ENCODE measurements around the gene BPIFB2.

BPIFB2 gene

DNA sequence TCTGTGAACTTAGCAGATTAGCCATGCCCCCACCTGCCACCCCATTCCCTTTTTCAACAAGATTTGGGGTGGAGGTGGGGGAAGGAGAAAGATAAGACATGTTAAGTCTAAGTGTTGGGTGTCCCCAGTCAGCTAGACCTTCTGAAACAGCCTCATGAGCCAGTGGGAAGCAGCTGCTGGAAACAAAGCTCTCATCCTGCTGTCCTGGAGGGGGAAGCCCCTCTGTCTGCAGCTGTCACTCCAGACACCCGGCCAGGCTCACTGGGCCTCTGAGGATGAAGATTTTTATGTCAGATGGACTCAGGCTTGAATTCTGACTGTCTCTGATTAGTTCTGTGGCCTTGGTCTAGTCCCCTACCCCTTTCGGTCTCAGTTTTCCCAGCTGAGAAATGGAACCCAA is 47.3 kb downstream of the BPIFB2 start:
- no peak for TF ChIP-seq CREB1 (IDR thresholded peaks at IDR 0.05; ENCODE audit: low read depth)

DNA sequence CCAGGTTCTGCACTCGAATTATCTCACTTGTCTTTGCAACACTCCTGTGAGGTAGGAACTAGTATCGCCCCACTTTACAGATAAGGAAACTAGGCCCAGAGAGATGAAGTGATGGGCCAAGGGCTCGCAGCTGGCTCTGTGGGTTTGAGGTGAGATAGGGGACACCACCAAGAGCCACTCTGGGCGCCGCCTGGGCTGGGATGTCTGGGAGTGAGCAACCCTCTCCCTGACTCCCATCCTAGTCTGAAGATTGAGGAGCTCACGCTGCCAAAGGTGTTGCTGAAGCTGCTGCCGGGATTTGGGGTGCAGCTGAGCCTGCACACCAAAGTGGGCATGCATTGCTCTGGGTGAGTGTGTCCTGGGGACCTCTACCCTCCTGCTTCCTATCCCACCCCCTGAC is 51.6 kb downstream of the BPIFB2 start:
- TF ChIP-seq, protein P1, sequence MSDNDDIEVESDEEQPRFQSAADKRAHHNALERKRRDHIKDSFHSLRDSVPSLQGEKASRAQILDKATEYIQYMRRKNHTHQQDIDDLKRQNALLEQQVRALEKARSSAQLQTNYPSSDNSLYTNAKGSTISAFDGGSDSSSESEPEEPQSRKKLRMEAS (IDR thresholded peaks at IDR 0.05) = no peak
- no peak for TF ChIP-seq TAF1 (IDR thresholded peaks at IDR 0.05; ENCODE audit: low read depth)
- no peak for TF ChIP-seq FOXM1 (IDR thresholded peaks at IDR 0.05; ENCODE audit: borderline replicate concordance, low read depth)
- TF ChIP-seq TEAD4 (IDR thresholded peaks at IDR 0.05) = no peak
- TF ChIP-seq EP300 (IDR thresholded peaks at IDR 0.05; ENCODE audit: borderline replicate concordance) = no peak
- TF ChIP-seq EGR1 (IDR thresholded peaks at IDR 0.05) = no peak
- no peak for TF ChIP-seq CEBPB (IDR thresholded peaks at IDR 0.05)
- TF ChIP-seq, protein P2, sequence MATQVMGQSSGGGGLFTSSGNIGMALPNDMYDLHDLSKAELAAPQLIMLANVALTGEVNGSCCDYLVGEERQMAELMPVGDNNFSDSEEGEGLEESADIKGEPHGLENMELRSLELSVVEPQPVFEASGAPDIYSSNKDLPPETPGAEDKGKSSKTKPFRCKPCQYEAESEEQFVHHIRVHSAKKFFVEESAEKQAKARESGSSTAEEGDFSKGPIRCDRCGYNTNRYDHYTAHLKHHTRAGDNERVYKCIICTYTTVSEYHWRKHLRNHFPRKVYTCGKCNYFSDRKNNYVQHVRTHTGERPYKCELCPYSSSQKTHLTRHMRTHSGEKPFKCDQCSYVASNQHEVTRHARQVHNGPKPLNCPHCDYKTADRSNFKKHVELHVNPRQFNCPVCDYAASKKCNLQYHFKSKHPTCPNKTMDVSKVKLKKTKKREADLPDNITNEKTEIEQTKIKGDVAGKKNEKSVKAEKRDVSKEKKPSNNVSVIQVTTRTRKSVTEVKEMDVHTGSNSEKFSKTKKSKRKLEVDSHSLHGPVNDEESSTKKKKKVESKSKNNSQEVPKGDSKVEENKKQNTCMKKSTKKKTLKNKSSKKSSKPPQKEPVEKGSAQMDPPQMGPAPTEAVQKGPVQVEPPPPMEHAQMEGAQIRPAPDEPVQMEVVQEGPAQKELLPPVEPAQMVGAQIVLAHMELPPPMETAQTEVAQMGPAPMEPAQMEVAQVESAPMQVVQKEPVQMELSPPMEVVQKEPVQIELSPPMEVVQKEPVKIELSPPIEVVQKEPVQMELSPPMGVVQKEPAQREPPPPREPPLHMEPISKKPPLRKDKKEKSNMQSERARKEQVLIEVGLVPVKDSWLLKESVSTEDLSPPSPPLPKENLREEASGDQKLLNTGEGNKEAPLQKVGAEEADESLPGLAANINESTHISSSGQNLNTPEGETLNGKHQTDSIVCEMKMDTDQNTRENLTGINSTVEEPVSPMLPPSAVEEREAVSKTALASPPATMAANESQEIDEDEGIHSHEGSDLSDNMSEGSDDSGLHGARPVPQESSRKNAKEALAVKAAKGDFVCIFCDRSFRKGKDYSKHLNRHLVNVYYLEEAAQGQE (IDR thresholded peaks at IDR 0.05; ENCODE audit: low read depth) = no peak
- TF ChIP-seq, protein P3, sequence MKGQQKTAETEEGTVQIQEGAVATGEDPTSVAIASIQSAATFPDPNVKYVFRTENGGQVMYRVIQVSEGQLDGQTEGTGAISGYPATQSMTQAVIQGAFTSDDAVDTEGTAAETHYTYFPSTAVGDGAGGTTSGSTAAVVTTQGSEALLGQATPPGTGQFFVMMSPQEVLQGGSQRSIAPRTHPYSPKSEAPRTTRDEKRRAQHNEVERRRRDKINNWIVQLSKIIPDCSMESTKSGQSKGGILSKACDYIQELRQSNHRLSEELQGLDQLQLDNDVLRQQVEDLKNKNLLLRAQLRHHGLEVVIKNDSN (IDR thresholded peaks at IDR 0.05) = no peak
- no peak for TF ChIP-seq NFIC (IDR thresholded peaks at IDR 0.05)
- no peak for TF ChIP-seq YY1 (IDR thresholded peaks at IDR 0.05; ENCODE audit: low read depth)
- TF ChIP-seq TCF12 (IDR thresholded peaks at IDR 0.05; ENCODE audit: low read depth) = no peak

DNA sequence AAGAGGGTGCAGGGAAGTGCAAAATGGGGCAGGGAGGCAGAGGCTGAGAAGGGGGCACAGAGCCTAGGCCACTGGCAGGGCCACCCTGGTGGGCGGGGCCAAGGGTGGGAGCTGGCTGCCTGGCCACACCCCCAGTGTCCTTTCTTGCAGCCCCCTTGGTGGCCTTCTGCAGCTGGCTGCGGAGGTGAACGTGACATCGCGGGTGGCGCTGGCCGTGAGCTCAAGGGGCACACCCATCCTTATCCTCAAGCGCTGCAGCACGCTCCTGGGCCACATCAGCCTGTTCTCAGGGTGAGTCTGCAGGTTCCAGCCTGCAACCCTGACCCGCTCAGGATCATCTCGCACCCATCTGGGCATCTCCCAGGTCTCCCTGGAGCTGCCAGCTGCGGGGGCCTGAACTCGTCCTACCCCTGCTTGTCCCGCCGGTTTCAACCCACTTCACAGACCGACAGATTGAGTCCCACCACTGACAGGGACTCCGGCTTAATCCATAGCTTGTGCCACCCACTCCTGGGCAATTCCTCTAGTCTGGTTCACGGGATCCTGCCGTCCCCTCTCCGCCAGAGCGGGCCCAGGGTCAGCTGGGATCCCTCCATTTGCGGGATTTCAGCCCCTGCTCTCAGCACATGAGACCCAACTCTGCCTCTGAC is 52.4 kb downstream of the BPIFB2 start:
- TF ChIP-seq TEAD4 (IDR thresholded peaks at IDR 0.05) (no peak), FOXM1 (IDR thresholded peaks at IDR 0.05; ENCODE audit: borderline replicate concordance, low read depth) (no peak), CREB1 (IDR thresholded peaks at IDR 0.05; ENCODE audit: low read depth) (no peak), NFIC (IDR thresholded peaks at IDR 0.05) (no peak), ZBTB7A (IDR thresholded peaks at IDR 0.05; ENCODE audit: low read depth) (no peak), EGR1 (IDR thresholded peaks at IDR 0.05) (no peak)
- TF ChIP-seq, protein P1 (IDR thresholded peaks at IDR 0.05) = no peak

DNA sequence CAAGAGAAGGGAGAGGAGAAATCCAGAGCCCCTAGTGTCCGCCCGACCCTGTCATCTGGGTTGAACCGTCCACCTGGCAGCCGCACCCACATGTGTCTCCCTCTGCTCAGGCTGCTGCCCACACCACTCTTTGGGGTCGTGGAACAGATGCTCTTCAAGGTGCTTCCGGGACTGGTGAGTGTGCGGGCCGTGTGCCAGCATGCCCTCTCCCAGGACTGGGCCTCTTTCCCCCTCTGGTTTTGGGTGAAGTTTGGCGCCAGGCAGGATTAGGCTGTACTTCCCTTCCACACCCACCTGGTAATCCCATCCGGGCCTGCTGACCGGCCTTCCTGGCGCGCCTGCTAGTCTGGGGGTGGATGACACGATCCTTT is 54.1 kb downstream of the BPIFB2 start:
- TF ChIP-seq RAD21 (IDR thresholded peaks at IDR 0.05; ENCODE audit: low read depth) = no peak

DNA sequence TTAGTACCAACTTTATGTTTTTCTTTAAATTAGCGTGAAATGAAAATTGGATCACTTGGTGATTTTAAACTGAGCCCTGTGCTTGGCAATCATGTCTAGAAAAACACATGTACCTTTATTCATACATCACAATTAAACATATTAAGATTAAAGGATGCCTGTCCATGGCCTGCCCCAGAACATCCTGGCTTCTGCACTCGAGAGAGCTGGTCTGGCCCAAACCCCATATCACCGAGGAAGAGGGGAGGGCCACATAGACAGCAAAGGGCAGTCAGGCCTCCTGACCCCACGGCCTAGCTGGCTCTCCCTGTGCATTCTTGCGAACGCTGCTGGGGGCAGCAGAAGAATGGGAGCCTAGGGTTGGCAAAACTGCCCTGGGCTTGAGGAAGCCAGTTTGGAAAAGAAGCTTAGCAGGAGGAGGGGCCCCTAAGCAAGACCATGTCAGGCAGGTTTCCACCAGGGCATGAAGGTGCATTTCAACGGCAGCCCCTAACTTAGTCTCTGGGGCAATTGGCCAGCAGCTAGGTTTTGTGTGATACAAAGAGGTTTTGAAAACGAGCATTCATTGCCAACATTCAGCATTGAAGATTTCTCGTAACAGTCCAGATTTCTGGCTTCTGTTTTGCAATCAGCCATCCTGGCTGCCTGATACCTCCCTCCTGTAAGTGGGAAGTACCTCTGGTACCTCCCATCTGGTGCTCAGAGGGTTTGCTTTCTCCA is 54.8 kb downstream of the BPIFB2 start:
- TF ChIP-seq TCF12 (IDR thresholded peaks at IDR 0.05; ENCODE audit: low read depth) = no peak
- TF ChIP-seq EGR1 (IDR thresholded peaks at IDR 0.05) = no peak
- TF ChIP-seq NFIC (IDR thresholded peaks at IDR 0.05) = no peak
- TF ChIP-seq, protein P2 (IDR thresholded peaks at IDR 0.05; ENCODE audit: low read depth) = no peak
- no peak for TF ChIP-seq TAF1 (IDR thresholded peaks at IDR 0.05; ENCODE audit: low read depth)

DNA sequence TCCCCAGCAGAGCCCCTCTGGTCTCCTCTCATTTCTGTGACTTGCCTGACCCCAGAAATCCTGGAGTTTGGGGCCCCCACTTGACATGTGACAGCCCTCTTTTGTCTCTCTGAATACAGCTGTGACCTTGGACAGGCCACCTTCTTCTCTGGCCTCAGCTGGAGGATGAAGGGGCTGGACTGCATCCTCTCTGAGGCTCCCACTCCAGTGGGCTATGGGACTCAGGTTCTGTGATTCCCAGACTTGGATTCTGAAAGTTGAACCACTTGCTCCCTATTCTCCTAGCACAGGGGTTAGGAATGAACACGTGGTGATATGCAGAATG is 55.3 kb downstream of the BPIFB2 start:
- TF ChIP-seq, protein P1 (IDR thresholded peaks at IDR 0.05) = no peak
- TF ChIP-seq YY1 (IDR thresholded peaks at IDR 0.05; ENCODE audit: low read depth) (no peak), TEAD4 (IDR thresholded peaks at IDR 0.05) (no peak), NFIC (IDR thresholded peaks at IDR 0.05) (no peak), TCF12 (IDR thresholded peaks at IDR 0.05; ENCODE audit: low read depth) (no peak), ZBTB7A (IDR thresholded peaks at IDR 0.05; ENCODE audit: low read depth) (no peak), RAD21 (IDR thresholded peaks at IDR 0.05; ENCODE audit: low read depth) (no peak), CREB1 (IDR thresholded peaks at IDR 0.05; ENCODE audit: low read depth) (no peak), EGR1 (IDR thresholded peaks at IDR 0.05) (no peak), EP300 (IDR thresholded peaks at IDR 0.05; ENCODE audit: borderline replicate concordance) (no peak), FOXM1 (IDR thresholded peaks at IDR 0.05; ENCODE audit: borderline replicate concordance, low read depth) (no peak), CEBPB (IDR thresholded peaks at IDR 0.05) (no peak), TAF1 (IDR thresholded peaks at IDR 0.05; ENCODE audit: low read depth) (no peak)
- TF ChIP-seq, protein P3 (IDR thresholded peaks at IDR 0.05) = no peak
- TF ChIP-seq, protein P2 (IDR thresholded peaks at IDR 0.05; ENCODE audit: low read depth) = no peak

Measured in Ishikawa (cell line).